PFSK-1 (cell line): ENCODE data around the gene STK11.

Experiments used
- FOXP2 ChIP-seq: optimal IDR thresholded peaks from 2 replicates; pipeline ENCODE3; 2011; ENCODE audit warnings: borderline replicate concordance, control low read depth, inconsistent platforms; ENCODE audit not compliant: insufficient read depth; ENCODE audit errors: extremely low read length, extremely low read depth
- POLR2AphosphoS5 ChIP-seq: IDR thresholded peaks from 2 replicates; pipeline ENCODE4 v1.6.1; 2012; ENCODE audit warnings: low read depth, mild to moderate bottlenecking, control low read depth, low read length, moderate library complexity
- SIN3A ChIP-seq: IDR thresholded peaks from 2 replicates; pipeline ENCODE4 v1.6.1; 2012; ENCODE audit warnings: mild to moderate bottlenecking, low read length, moderate library complexity, borderline replicate concordance; ENCODE audit not compliant: insufficient read depth
- TAF1 ChIP-seq: IDR thresholded peaks from 2 replicates; pipeline ENCODE4 v1.6.1; 2012; ENCODE audit warnings: low read length, control low read depth, borderline replicate concordance; ENCODE audit not compliant: insufficient read depth
- TF ChIP-seq, protein P1 (sequence below), 2 experiments: IDR thresholded peaks; 2 replicates each; pipeline versions ENCODE4 v1.6.1 to v1.8.0; 2011 to 2012; ENCODE audit warnings: low read depth in 2 of 2, low read length in 2 of 2, control low read depth in 1 of 2, inconsistent platforms in 1 of 2, mild to moderate bottlenecking in 1 of 2, moderate library complexity in 1 of 2; ENCODE audit not compliant: insufficient read depth in 1 of 2

The STK11 gene

DNA sequence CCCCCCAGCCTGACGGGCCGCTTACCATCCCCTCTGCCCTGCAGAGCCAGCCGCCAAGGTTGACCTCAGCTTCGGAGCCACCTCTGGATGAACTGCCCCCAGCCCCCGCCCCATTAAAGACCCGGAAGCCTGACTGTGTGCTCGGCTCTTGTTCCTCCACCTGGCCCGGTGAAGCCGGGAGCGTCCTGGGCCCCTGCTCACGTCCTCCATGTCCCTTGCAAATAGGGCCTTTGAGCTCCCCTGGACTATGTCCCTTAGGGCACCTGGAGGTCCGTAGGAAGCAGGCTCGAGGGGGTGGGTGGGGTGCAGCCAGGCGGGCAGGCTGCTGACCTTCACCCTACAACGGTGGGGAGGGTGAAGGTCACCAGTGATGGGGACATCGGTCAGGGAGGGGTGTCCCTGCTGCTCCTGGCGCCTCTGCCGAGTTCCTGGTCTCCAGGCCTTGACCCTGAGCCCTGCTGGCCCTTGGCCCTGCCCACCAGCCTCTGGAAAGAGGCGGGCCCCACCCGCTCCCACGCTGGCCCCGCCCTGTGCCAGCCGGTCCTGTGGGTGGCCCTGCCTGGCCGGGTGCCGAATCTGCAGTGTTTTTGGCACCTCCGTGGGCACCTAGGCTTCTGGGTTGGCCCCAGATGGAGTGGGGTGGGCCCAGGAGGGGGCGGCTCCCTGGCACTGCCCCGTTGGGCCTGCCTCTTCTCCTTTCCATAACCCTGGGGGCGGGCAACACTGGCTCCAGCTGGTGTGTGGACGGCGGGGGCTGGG is 39.3 kb downstream of the STK11 start:
- TF ChIP-seq FOXP2 (no peak), POLR2AphosphoS5 (no peak; the same call in 1 of the 2 replicates), SIN3A (no peak), TAF1 (no peak)
- TF ChIP-seq, protein P1, sequence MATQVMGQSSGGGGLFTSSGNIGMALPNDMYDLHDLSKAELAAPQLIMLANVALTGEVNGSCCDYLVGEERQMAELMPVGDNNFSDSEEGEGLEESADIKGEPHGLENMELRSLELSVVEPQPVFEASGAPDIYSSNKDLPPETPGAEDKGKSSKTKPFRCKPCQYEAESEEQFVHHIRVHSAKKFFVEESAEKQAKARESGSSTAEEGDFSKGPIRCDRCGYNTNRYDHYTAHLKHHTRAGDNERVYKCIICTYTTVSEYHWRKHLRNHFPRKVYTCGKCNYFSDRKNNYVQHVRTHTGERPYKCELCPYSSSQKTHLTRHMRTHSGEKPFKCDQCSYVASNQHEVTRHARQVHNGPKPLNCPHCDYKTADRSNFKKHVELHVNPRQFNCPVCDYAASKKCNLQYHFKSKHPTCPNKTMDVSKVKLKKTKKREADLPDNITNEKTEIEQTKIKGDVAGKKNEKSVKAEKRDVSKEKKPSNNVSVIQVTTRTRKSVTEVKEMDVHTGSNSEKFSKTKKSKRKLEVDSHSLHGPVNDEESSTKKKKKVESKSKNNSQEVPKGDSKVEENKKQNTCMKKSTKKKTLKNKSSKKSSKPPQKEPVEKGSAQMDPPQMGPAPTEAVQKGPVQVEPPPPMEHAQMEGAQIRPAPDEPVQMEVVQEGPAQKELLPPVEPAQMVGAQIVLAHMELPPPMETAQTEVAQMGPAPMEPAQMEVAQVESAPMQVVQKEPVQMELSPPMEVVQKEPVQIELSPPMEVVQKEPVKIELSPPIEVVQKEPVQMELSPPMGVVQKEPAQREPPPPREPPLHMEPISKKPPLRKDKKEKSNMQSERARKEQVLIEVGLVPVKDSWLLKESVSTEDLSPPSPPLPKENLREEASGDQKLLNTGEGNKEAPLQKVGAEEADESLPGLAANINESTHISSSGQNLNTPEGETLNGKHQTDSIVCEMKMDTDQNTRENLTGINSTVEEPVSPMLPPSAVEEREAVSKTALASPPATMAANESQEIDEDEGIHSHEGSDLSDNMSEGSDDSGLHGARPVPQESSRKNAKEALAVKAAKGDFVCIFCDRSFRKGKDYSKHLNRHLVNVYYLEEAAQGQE (IDR thresholded peaks at IDR 0.05; ENCODE audit: insufficient read depth in 1 of 2, low read depth in 2 of 2, low read length in 2 of 2): no peak

DNA sequence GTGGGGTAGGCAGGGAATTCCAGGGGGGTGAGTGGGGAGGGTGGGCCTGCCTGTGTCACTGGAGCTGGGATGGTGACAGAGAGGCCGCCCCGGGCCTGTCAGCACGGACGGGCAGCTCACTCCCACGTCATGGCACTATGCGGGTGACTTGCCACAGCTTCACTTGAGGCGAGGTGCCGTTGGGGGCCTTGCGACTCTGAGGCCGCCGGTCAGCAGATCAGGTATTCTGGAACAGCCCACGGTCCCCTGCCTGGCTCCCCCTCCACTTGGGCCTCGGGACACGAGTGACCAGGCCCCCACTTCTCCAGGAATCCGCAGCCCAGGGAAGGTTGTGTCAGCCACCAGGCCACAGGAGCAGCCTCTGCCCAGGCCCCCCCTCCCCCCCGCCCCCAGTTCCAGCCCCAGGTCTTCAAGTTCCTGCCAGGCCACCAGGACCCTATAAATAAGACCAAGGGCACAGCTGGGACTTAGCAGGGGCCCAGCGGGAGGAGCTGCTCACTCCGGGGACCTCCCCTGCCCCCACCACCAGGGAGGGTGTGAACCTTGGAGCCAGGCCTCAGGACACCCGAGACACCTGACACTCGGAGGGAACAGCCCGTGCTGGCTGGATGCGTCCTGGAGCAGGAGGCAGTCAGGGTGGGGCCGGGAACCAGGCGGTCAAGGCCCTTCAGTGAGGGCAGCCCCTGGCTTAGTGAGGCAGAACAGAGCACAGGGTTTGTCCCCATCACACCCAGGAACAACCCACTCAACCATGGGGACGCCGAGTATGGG is 40.1 kb downstream of the STK11 start:
- TF ChIP-seq TAF1 (no peak), SIN3A (no peak), POLR2AphosphoS5 (no peak), FOXP2 (no peak)
- TF ChIP-seq, protein P1 (IDR thresholded peaks at IDR 0.05; ENCODE audit: insufficient read depth in 1 of 2, low read depth in 2 of 2, low read length in 2 of 2): no peak

DNA sequence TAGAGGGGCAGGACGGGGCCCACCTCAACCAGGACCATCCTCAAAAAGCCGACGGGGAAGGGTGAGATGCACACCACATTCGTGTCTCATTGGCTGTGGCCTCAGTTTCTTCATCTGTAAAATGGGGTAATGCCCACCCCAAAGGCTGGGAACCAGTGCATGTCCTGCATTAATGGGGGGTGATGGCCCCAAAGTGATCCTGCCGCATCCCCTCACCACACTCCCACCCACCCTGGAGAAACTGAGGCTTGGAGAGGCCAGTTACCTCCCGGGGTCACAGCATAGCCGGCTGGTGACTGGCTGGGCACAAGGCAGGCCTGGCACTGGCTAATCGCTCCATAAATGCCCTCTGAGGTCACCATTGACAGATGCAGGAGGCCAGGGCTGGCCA is 42.2 kb downstream of the STK11 start:
- no peak for TF ChIP-seq SIN3A
- TF ChIP-seq TAF1: no peak
- no peak for TF ChIP-seq POLR2AphosphoS5
- no peak for TF ChIP-seq FOXP2
- TF ChIP-seq, protein P1 (IDR thresholded peaks at IDR 0.05; ENCODE audit: insufficient read depth in 1 of 2, low read depth in 2 of 2, low read length in 2 of 2): no peak

DNA sequence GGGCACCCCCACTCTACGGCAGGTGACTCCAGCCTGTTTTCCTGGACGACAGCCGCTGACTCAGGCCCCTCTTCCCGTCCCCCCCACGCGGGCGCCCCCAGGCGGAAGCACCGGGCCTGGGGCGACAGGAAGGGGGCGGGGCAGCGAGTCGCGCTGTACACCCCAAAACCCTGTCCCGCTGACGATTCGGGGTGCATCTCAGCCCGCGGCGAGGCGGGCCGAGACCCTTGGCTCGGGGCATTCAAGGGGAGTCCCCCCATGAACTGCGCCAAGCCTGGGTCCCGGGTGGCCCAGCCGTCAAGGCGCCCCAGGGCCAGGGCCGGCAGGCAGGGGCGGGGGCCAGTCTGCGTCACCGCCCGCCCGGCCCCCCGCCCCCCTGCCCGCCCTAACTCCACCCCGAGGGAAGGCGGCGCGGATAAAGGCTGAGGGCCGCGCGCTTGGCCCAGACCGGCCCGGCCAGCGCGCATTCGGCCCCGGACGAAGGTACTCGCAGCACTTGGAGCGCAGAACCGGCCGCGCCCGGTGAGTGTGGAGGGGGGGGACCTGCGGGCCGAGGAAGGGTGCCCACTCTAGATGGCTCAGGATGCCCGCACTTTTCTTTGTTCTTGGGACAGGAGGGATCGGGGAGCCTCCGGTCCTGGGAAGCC is 42.7 kb downstream of the STK11 start, which contains the start of gene MIDN:
Gene MIDN, plus strand, starts transcription at position 445 of the 647 bp plus-strand sequence. CDS start 1,714 bp downstream, outside the sequence.
- peak; percentile 23 for TF ChIP-seq FOXP2
- TF ChIP-seq SIN3A: no peak
- TF ChIP-seq POLR2AphosphoS5: peak; percentile 99
- 0 out of 2 replicates have a peak, but pooled peaks have one; percentile 42 for TF ChIP-seq TAF1
- TF ChIP-seq, protein P1 (IDR thresholded peaks at IDR 0.05; ENCODE audit: insufficient read depth in 1 of 2, low read depth in 2 of 2, low read length in 2 of 2): no peak
